Measurements from ENCODE around the gene REM2. TPM values are rescaled to one million over a fixed set of nuclear protein-coding genes. Genes with fewer than 3 reads are reported as not detected.

The REM2 gene
- total RNA-seq, 1 donor from 2014 or later: 1.4 TPM

DNA sequence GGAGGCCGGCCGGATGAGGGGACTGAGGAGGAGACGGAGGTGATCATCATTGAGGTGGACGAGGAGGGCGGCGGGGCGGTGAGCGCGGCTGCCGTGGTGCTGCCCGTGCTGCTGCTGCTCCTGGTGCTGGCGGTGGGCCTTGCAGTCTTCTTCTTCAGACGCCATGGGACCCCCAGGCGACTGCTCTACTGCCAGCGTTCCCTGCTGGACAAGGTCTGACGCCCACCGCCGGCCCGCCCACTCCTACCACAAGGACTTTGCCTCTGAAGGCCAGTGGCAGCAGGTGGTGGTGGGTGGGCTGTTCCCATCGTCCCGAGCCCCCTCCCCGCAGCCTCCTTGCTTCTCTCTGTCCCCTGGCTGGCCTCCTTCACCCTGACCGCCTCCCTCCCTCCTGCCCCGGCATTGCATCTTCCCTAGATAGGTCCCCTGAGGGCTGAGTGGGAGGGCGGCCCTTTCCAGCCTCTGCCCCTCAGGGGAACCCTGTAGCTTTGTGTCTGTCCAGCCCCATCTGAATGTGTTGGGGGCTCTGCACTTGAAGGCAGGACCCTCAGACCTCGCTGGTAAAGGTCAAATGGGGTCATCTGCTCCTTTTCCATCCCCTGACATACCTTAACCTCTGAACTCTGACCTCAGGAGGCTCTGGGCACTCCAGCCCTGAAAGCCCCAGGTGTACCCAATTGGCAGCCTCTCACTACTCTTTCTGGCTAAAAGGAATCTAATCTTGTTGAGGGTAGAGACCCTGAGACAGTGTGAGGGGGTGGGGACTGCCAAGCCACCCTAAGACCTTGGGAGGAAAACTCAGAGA lies 37.0 kb upstream of the REM2 start:
- DNase-seq (no peak), ATAC-seq (ENCODE audit: low read depth) (no peak)
- no peak overlapping the region for H3K27ac Mint-ChIP-seq
- CTCF ChIA-PET: no interaction called here
- POLR2A ChIA-PET: interaction anchor here (1.0 kb wide), 1 partner anchor 24 kb away, joined by 3 read pairs; no protein-coding TSS in a partner anchor
- no peaks in the 10 kb centered on the region for H3K9me3 Mint-ChIP-seq
- H3K27me3 Mint-ChIP-seq: peaks cover 9% of the 10 kb centered on the region
- no peaks in the 10 kb centered on the region for H3K36me3 Mint-ChIP-seq (ENCODE audit: low read depth)
- no peak overlapping the region for H3K4me3 Mint-ChIP-seq
- TF ChIP-seq, protein P1, sequence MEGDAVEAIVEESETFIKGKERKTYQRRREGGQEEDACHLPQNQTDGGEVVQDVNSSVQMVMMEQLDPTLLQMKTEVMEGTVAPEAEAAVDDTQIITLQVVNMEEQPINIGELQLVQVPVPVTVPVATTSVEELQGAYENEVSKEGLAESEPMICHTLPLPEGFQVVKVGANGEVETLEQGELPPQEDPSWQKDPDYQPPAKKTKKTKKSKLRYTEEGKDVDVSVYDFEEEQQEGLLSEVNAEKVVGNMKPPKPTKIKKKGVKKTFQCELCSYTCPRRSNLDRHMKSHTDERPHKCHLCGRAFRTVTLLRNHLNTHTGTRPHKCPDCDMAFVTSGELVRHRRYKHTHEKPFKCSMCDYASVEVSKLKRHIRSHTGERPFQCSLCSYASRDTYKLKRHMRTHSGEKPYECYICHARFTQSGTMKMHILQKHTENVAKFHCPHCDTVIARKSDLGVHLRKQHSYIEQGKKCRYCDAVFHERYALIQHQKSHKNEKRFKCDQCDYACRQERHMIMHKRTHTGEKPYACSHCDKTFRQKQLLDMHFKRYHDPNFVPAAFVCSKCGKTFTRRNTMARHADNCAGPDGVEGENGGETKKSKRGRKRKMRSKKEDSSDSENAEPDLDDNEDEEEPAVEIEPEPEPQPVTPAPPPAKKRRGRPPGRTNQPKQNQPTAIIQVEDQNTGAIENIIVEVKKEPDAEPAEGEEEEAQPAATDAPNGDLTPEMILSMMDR (IDR thresholded peaks at IDR 0.05): no peak
- intact Hi-C loops (cut with micrococcal nuclease): no loop called here
- H3K4me1 Mint-ChIP-seq: no peaks in the 10 kb centered on the region

DNA sequence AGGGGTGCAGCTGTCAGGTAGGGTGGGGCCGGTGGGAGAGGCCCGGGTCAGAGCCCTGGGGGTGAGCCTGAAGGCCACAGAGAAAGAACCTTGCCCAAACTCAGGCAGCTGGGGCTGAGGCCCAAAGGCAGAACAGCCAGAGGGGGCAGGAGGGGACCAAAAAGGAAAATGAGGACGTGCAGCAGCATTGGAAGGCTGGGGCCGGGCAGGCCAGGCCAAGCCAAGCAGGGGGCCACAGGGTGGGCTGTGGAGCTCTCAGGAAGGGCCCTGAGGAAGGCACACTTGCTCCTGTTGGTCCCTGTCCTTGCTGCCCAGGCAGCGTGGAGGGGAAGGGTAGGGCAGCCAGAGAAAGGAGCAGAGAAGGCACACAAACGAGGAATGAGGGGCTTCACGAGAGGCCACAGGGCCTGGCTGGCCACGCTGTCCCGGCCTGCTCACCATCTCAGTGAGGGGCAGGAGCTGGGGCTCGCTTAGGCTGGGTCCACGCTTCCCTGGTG lies 36.2 kb upstream of the REM2 start:
- ChIA-PET POLR2A (no interaction called here), CTCF (no interaction called here)
- peaks cover 9% of the 10 kb centered on the region for H3K27me3 Mint-ChIP-seq
- H3K27ac Mint-ChIP-seq: no peak overlapping the region
- no peak overlapping the region for H3K4me3 Mint-ChIP-seq
- TF ChIP-seq, protein P1 (IDR thresholded peaks at IDR 0.05): no peak
- DNase-seq (no peak), ATAC-seq (ENCODE audit: low read depth) (no peak)
- H3K9me3 Mint-ChIP-seq: no peaks in the 10 kb centered on the region
- no peaks in the 10 kb centered on the region for H3K4me1 Mint-ChIP-seq
- intact Hi-C loops (cut with micrococcal nuclease): no loop called here
- H3K36me3 Mint-ChIP-seq (ENCODE audit: low read depth): no peaks in the 10 kb centered on the region

DNA sequence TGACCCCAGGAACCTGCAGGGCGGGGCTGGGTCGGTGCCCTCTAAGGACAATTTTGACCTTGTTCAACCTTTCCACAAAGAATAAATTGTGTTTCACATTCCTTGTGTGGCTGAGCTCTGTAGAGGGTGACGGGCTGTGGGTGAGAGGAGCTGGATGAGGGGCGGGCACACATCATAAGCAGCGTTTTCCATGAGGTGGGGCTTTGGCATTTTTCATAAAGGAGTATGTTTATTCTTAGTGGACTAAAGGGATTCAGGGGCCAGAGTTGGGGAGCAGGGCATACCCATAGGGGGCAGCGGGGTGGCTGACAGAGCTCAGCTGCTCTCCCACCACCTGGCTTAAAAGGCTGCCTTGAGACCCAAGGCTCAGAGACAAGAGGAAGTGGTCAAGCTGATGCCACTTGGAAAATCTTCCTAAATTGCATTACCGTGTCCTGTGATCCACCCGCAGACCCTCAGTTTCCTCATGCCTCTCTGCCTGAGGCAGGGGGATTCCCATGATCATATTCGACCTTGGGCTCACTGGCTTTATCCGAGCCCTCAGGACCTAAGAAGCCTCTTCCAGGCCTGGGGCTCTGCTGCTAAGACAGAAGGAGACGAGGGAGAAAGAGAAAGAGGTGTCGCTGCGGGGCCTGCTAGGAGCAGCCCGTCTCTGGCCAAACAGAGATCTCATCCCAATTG lies 35.2 kb upstream of the REM2 start:
- no peak for ATAC-seq (ENCODE audit: low read depth)
- no peaks in the 10 kb centered on the region for H3K9me3 Mint-ChIP-seq
- H3K27ac Mint-ChIP-seq: no peak overlapping the region
- CTCF ChIA-PET: interaction anchor here (1.3 kb wide), 1 partner anchor 99 kb away, joined by 4 read pairs; no protein-coding TSS in a partner anchor
- H3K4me1 Mint-ChIP-seq: peaks cover 2% of the 10 kb centered on the region
- no peaks in the 10 kb centered on the region for H3K36me3 Mint-ChIP-seq (ENCODE audit: low read depth)
- DNase-seq: no peak
- POLR2A ChIA-PET: interaction anchor here (0.7 to 1.8 kb wide), 2 partner anchors 8 to 25 kb away, joined by 9 to 18 read pairs; no protein-coding TSS in a partner anchor
- TF ChIP-seq, protein P1 (IDR thresholded peaks at IDR 0.05): no peak
- H3K4me3 Mint-ChIP-seq: no peak overlapping the region
- H3K27me3 Mint-ChIP-seq: peaks cover 9% of the 10 kb centered on the region
- intact Hi-C loops (cut with micrococcal nuclease): no loop called here

DNA sequence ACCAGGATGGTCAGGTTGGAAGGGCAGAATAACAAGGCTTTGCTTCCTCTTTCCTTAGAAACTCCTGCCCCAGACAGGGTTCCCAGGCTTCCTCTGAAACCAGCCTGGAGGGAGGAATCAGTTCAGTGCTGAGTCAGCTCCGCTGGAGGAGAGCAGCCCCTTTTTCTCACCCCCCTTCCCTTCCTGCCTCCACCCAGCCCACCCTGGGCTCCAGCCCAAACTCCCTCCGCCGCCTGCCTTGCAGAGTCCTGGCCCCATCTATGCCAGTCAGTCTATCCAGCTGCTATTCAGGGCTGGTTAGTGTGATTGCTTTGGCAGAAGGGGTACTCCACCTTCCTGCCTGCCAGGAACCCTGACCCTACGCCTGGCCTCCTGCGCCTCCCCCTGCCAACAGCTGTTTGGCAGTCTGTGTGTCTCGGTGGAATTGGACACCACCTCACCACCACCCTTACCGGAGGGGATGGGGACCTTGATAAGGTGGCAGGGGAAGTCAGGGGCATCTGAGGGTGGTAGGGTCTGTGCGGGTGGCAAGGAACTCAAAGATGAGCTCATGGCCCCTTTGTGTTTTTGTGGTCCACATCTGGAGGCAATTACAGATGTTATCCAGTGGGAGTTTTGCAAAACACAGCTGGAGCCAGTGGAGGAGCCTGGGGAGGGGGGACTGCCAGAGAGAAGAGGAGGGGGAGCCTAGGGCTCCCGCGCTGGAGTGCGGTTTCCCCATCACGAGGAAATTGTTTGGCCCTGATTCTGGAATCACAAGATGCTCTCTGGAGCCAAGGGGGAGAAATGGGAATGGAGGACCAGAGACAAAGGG lies 34.5 kb upstream of the REM2 start:
- H3K4me1 Mint-ChIP-seq: peaks cover 6% of the 10 kb centered on the region
- H3K27me3 Mint-ChIP-seq: peaks cover 9% of the 10 kb centered on the region
- H3K36me3 Mint-ChIP-seq (ENCODE audit: low read depth): no peaks in the 10 kb centered on the region
- intact Hi-C loops (cut with micrococcal nuclease): no loop called here
- ChIA-PET CTCF (interaction anchor here (1.2 to 1.3 kb wide), 2 partner anchors 100 to 277 kb away, joined by 4 to 5 read pairs; no protein-coding TSS in a partner anchor), POLR2A (interaction anchor here (0.7 to 1.8 kb wide), 3 partner anchors 9 to 259 kb away, joined by 3 to 18 read pairs (median 9); partner anchors contain the start of gene DAD1)
- TF ChIP-seq, protein P1 (IDR thresholded peaks at IDR 0.05): no peak
- no peak for ATAC-seq (ENCODE audit: low read depth)
- H3K9me3 Mint-ChIP-seq: no peaks in the 10 kb centered on the region
- H3K27ac Mint-ChIP-seq: no peak overlapping the region
- no peak for DNase-seq
- H3K4me3 Mint-ChIP-seq: no peak overlapping the region

Data from activated B cell treated with CpG ODN at 0.5 μM for 24 hours (primary cell).